Measurements from ENCODE around the gene FPGS.

- no peak for TF ChIP-seq POLR2AphosphoS5 (IDR thresholded peaks at IDR 0.05)
- no peak for TF ChIP-seq CTCF (IDR thresholded peaks at IDR 0.05)
- TF ChIP-seq EP300 (IDR thresholded peaks at IDR 0.05; ENCODE audit: low read depth), result no peak
These were observed 44.5 kb downstream of the FPGS start for GRCh38 chr9:127847178-127847510.
